UCSD-AML1 (cell line): ENCODE results near the gene MATN1.

Source experiments
- DNase-seq: peaks from one replicate; lab custom pipeline; 2025; ENCODE audit not compliant: unreplicated experiment; lab: John Stamatoyannopoulos, UW

Gene MATN1

DNA sequence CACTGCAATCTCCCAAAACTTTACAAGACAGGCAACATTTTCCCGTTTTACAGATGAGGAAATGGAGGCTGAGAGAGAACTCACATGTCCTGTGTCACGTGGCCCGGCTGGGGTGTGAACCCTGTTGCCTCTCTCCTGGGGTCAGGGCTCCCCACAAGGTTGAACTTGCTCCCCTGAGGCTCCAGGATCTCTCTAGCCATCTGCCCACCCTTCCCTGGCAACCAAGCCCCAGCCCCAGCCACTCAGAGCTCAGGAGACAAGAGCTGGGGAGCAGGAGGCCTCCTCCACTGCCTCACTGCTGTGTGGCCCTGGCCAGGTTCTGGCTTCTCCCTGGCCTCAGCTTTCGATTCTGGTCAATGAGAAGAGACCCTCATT lies 22.4 kb upstream of the MATN1 start:
- DNase-seq, result no peak

DNA sequence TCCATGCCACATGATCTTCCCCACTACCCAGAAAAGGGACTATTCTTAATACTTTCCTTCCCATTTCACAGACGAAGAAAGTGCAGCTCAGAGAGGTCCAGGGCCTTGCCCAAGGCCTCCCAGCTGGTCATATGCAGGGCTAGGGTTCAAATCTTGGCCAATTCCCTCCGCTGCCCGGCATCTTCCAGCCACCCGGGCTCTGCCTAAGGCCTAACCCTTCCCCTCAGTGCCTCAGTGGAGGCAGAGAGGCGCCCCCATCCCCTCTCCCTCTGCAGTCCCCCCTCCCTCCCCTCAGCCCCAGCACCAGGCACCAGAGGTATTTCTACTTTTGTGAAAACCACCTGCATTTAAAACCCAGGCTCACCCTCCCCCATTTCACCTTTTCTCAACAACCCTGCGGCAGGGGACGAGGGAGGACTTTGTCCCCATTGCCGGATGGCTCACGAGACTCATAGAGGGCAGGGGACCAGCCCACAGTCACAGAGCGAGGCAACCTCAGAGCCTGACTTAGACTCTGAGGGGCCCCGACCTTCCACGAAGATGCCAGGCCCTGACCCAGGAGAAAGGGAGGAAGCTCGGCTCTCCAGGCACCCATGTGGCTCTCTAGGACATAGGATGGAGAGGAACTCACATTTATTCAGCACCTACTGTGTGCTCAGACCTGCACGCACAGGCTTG lies 21.9 kb upstream of the MATN1 start:
- no peak for DNase-seq

DNA sequence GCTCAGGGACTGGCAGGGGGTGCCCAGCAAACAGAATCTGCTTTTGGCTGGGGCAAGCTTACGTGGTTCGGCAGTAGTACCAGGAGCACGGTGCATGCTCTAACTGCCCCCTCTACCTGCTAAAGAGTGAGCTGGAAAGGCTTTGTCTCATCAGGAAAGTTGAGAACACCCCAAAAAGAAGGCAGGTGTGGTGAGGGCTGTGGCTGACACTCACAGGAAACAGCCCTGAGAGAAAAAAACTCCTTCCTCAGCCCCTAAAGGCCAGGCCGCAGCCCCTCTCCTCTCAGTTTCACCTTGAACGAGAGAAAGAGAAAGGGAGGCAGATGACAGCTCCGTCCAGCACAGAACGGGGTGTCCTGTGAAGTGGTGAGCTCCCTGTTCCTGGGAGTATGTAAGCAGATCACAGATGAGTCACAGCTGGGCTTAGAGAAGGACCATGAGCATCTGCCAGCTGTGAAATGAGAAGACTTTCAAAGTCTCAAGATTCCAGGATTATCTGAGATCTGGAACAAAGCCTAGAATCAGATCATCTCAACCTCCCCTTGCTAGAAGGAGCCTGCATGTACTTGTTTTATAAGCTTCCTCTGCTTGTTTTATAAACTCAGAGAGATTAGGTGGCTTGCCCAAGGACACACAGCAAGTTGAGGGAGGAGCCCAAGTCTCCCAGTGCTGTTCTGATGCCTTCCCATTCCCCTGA lies 20.8 kb upstream of the MATN1 start:
- no peak for DNase-seq

DNA sequence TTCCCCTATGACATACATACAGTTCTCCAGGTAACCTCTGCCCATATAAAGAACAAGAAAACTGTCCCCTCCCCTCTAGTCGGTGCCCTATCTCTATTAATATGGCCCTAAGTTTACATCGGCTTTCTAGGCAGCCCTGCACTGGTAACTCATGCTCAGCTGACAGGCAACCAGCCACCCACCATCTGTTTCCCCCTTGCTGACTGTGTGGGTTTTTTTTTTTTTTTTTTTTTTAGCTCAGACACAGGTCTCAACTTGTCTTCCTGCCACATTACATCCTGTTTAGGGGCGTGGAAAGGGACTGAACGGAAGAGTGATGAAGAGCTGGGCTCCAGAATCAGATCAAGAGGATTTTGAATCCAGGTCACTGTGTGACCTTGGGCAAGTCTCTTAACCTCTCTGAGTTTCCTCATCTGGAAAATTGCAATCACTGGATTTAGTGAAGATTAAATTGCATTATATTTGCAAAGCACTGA lies 20.2 kb upstream of the MATN1 start:
- DNase-seq, result peak; percentile 62

DNA sequence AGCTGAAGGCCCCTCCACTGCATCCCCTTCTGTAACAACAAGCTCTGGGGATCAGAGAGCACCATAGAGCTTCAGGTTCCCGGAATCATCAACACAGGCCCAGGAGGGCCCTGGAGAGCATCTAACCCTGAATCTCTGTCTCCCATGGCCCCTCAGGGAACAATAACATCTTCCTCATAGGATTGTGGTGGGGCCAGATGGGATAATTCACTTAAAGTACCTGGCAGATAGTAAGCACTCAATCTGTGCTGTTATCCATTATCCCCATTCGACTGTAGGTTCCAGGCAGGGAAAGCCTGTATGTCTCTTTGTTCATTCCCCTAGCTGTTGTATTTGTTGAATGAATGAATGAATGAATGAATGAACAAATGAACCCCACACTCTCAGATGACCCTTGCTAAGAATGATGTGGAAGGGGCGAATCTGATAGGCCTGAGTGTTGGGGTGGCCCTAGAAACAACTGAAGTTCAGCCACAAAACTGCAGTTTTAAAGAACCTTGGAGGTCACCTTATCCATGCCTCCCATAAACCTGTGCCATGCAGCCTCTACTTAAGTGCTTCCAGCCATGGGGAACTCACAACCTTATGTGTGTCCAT lies 19.7 kb upstream of the MATN1 start:
- no peak for DNase-seq

DNA sequence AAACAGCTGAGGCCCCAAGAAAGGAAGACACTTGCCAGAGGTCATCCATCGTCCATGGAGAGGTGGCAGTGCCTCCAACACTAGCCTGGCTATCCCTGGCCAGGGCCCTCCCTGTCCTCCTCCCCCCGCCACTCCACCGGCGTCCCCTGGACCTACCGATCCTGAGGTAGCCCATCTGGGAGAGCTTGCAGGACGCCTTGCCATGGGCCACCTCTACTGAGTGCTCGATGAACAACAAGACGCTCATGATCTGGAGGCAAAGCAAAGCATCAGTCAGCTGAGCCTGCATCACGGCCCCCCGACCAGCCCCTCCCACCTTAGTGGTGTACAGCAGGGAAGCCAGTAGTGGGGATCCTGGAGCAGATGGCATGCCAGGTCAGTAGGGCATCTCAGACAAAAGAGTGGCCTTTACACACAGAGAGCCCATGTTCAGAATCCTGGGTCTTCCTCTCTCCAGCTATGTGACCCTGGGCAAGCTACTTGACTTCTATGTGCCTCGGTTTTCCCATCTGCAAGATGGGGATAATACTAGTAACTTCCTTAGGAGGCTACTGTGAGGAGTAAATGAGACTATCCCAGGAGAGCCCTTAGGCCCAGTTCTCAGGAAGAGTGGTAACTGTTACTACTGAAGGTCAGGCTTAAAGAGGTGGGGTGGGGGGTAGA lies 19.0 kb upstream of the MATN1 start:
- no peak for DNase-seq

DNA sequence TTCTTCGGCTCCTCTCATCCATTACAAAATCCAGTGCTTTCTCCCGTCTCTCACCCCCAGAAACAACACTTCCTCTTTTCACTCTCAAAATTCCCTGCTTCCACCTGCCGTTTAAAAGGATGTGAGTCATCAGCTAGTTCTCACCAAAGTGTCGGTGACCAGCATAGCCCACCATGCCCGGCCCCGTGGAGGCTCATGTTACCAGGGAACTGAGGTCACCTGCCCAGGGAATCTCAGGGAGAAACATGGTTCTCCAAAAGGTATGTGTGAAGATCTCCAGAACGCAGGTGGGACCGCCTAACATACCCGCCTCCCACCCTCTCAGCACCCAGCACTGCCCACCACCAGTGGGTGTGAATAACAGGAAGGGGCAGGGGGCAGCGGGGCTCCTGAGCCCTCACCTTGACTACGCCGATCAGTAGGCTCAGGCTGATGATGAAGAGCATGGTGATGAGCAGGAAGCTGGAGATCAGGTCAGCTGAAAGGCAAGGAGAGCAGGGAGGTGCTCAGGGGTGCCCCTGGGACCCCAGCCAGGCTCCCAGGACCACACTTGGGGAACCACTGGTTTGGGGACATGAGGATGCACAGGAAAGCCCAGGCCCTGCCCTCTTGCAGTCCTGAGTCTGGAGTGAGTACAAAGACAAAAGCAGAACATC lies 18.0 kb upstream of the MATN1 start:
- no peak for DNase-seq

DNA sequence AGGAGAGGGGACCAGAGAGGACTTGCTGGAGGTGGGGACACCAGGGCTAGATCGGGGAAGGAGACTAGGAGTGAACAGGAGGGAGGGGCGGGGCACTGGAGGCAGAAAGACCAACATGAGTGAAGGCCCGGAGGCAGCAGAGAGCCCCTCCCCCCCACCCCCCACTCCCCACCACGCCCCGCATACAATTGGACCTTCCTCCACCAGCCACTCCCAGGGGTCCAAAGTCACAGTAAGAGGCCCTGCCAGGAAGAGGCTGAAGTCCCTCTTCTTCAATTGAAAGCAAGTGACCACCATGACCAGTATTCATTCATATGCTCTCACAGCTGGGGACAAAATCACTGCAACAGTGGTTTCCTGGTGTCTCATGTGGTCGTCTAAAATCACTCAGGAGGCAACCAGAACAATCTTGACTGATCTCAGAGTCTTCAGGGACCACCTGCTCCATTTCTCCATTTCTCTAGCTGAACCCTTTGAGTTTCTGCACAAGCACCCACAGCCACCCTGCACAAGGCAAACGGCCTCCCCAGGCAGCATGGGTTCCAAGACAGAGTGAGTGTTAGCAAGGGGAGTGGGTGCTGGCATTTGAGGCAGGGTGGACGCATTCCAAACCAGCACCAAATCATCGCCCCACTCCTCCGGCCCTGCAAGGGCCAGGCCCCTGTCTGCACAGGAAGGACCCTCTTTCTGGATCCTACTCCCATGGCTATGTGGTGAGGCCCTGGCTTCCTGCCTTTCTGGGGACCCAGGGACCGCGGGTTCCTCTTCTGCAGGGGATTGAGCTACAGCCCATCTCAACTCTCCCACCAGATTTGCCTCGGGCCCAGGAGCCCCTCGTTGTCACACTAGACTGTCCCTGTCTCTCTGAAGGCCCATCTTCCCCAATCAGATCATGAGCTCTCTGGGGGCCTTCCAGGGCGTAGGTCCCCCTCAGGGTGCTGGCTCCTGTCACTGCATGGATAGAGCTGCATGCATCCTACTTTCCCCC lies 17.2 kb upstream of the MATN1 start:
- peak; percentile 40 for DNase-seq

DNA sequence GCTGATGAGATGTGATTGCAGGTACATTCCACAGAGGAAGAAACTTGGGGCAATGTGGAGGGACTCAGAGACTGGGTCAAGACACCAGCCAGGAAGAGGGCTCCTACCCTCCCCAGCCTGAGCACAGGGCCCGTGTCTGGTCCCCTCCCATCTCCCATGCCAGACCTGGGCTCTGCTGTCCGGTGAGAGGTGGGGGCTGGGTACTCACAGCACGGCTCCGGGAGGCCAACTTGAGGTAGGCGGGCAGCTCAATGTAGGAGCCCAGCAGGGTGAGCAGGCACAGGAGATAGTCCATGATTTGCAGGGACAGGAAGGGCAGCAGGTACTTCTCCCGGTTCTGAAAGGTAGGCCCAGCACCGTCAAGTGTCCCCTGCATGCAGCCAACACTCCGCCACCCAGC lies 16.2 kb upstream of the MATN1 start:
- DNase-seq, result no peak

DNA sequence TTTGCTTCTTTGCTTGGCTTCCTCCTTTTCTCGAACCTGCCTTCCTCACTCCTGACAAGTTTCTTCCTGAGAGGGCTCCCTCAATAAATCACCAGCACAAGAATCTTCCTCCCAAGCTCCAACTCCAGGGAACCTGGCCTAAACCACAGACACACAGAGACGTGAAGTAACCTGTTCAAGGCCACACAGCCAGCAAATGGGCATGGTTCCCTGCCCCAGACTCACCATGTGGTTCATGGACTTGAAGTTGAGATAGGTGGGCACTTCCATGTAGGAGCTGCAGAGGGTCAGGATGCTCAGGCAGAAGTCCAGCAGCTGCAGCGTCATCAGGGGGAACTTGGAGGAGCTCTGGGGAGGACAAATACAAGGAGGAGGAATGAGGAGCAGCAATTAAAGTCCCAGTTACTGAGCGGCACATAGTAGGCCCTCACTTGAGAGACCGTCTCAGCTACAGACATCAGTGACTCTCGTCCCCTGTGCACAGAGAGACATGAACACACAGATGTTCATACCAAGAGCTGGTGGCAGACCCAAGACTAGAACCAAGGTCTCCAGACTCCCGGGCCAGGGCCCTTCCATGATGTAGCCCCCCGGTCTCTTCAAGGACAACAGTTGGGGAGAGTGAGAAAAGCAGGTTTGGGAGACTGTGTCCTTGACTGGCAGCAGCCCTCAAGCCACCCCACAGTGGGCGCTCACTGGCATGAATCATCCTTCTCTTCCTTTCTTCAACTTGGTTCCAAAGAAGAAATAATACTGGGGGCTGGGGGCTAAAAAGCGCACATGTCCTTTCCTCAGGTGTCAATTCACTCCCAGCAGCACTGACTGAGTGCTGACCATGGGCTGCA lies 15.6 kb upstream of the MATN1 start:
- DNase-seq, result no peak

DNA sequence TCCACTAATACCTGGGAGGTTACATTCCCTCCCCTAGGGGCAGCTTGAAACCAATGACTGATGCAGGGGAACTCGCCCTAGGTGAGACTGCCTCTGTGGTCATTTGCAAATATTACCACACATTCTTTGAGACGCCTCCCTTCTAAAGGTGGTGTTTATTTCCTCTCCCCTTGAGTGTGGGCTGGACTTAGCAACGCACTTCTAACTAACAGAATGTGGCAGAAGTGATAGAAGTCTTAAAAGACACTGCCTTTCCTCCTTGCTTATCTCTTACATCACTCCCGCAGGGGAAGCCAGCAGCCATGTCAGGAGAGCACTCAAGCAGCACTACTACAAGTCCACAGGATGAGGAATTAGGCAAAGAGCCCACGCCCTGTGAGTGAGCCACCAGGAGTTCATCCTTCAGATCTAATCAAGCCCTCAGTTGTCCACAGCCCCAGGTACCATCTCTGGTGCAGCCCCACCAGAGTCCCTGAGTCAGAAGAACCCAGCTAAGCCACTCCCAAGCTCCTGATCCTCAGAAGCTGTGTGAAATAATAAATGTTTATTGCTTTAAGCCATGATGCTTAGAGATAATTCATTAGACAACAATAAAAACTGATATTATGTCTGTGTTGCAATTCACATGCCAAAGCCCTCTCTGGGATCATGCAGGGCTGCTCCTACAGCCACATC lies 14.8 kb upstream of the MATN1 start:
- no peak for DNase-seq

DNA sequence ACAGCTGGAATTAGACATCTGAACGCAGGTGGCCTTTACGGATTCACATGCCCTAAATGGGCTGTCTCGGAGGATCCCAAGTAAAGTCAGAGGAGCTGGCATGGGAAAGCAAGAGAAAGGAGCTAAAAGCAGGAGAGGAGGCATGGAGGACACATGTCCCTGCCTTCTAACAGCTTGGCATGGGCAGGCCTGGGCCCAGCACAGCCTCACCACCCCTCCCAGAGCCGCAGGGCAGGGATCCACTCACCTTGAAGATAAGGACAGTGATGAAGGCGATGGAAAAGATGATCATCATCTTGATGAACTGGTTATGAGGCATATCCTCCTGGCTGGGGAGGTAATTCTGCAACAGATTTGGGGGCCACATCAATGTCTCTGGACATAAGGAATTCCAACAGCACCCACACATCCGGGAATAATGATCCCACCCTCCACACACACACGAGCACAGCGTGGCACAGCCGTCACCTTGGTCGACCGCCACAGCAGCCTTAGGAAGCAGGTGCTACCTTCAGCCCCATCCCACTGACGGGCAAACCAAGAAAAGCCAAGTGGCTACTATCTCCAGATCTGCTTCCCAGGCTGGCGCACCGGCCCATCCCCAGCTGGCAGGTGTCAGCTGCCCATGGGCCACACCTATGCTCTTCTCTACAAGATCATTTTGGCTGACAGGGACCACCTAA lies 14.1 kb upstream of the MATN1 start:
- DNase-seq, result no peak

DNA sequence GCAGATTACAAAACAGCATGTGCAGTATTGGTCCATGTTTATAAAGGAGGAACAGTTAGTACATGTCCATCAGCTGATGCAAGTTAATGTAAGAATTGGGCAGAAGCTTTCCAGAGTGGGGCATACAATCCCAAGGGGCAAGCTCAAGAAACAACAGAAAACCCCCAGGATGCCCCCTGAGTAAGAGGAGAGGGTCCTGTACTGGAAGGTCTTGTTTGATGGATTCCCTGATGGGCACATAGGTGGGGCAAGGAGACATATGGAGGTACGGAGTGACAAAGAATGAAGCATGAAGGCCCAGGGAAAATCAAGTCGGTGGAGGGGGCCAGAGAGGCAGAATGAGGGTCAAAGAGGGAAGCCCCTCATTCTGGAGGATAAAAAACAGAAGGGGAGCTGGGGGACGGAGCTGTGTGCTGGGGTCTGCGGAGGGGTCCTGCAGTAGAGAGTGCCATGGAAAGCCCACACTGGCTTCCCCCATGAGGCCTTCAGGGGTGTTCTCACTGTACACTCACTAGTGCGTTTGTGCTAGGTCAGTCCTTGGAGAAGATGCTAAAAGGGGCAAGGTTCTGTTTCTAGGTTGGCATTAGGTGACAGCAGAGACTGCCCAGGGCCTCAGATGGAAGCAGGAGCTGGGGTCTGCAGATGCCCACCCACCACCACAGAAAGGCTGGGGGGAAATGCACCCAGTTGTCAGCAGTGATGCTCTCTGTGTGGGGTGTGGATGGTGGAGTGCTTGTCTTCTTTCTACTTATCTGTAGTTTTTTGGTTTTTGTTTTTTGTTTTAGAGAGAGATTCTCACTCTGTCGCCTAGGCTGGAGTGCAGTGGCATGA lies 12.5 kb upstream of the MATN1 start:
- no peak for DNase-seq

DNA sequence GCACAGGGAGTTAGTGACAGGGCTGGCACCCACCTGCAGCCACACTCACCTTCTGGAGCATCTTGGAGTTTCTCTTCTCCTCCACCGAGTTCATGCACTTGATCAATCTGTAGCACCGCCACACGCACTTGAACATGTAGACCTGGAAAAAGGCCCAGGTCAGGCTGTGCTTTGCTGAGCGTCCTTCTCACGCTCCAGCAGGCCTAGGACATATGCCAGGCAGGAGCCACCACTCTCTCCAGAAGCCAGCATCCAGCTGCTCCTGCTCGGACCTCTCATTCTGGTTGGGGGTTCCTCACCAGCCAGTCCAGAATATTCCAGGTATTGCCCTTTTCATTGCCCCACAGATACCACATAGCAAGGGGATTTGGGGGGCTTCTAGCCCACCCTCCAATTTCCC lies 11.7 kb upstream of the MATN1 start:
- DNase-seq, result no peak

DNA sequence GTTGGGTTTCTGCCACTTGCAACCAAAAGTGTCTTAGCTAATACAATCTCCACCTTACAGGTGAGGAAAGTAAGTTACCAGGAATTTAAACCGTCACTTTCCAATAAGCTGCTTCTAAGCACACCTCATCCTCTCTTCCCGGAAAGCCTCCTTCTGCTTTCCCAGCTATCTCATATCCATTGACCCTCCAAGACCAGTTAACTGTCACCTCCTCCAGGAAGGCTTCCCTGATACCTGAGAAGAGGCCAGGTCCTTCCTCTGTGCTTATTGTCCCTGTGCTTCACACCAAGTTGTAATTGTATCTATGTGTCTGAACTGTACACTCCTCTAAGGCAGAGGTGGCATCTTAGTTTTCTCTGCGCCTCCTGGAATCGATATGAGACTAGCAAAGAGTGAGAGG lies 11.2 kb upstream of the MATN1 start:
- no peak for DNase-seq

DNA sequence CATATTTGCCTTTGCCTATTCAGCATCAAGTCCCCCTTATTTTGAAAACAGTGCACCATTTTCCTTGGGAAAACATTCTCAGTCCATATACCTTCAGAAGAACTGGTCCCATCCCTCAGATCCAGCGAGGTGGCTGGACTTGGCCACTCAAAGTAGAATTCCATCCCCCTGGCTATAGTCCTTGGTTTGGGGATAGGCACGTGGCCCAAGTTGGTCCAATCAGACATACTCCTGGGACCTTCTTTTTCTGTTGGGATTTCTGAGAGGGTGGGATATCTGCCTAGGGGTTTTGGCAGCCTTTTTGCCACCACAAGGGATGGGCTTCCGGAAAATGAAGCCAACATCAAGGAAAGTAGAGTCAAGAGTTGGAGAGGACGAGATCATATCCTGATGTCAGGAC lies 10.7 kb upstream of the MATN1 start:
- no peak for DNase-seq

DNA sequence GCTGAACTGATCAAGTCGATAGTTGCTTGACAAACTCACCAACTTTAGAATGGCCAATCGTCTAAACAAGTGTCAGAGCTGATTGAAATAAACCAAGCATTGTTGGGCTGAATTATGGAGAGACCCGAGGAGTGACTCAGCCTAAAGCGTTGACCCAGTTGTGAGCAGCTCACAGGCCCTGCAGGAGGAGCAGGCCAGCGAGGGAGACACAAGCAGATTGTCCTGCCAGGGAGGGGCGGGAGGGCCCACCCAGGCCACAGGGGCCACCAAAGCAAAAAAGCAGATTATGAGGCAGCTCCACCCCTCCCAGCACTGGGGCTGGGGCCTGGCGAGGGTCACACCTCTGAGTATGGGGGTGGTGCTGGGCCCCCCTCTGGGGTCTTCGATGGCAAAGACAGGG lies 10.1 kb upstream of the MATN1 start:
- DNase-seq, result no peak
